HTR-8/SVneo (cell line): ENCODE data around the gene AKIP1.
"Not testable (repeated sequence)": the region's sequence is repeated elsewhere in the genome, so short reads cannot be mapped to it uniquely, and the experiment has no call there.

Source experiments
- DNase-seq: peaks from one replicate; pipeline ENCODE4 v3.0.0; 2011; ENCODE audit warnings: low spot score, mixed read lengths; ENCODE audit not compliant: insufficient read length
- FAIRE-seq: peaks from 2 replicates; lab custom pipeline; 2011; peaks lifted over from hg19 to GRCh38; lab: Jason Lieb, UNC

The AKIP1 gene

DNA sequence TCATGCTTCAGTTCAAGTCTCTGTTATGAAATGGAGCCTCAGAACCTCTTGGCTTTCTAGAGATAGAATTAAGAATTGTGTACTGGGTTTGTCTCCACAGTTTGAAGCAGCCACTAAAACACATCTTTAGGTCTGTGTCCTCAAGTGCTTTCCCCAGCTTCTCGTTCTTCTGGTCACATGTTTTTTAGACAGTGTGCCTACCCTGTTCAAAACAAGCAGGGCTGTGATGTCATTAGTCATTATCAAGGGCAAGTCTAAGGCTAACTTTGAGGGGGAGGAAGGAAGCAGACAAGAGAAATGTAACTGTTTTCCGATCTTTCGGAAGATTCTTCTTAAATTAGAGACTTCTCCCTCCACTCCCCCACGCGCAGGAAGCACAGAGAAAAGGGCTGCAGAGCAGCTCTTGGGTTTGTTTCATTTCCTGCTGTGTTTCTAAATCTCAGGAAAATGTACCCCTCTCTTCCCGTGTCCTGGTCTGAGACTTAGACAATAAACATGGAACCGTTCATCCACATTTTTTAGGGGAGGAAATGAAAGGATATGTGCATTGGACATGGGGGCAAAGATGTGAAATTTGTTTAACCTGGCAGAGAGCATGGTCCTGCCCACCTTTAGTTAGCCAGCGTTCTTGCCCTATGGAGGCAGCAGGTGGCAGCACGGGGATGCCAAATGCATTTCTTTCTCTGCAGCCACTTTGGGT is 3.1 kb downstream of the AKIP1 start:
- no peak for FAIRE-seq

GRCh38 chr11:8914661-8915018 is 3.7 kb downstream of the AKIP1 start:
- peak; percentile 49 for FAIRE-seq
- no peak for DNase-seq

More for the DNA sequence above, 3.1 kb downstream of the AKIP1 start:
- DNase-seq = no peak

- peak; percentile 90 for FAIRE-seq
- DNase-seq = peak; percentile 86
Observed at GRCh38 chr11:8917157-8917825, 6.3 kb downstream of the AKIP1 start.

GRCh38 chr11:8922691-8923090 is 11.7 kb downstream of the AKIP1 start:
- FAIRE-seq (no peak), DNase-seq (no peak)

DNA sequence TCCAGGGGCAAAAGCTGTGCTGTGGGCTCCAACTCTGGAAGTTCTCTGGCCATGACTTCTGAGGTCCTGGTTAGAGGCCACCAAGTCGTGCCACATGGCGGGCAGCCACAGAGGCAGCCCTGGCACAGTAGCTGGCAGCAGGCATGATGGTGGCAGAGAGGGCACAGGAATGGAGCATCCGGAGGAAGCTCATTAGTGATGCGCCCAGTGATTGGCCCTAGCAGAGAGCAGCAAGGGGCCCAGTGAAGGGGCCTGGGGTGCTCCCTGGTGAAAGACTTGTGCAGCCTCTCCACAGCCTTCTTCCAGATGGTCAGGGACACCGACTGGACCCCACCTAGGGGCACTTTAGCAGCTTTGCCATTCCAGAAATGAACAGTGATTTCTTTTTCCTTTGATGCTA is 14.7 kb downstream of the AKIP1 start:
- no peak for FAIRE-seq
- no peak for DNase-seq

- DNase-seq = no peak
- no peak for FAIRE-seq
Observed at GRCh38 chr11:8926236-8926635, 15.2 kb downstream of the AKIP1 start.

GRCh38 chr11:8927233-8927632 is 16.2 kb downstream of the AKIP1 start:
- no peak for DNase-seq
- FAIRE-seq = no peak

DNA sequence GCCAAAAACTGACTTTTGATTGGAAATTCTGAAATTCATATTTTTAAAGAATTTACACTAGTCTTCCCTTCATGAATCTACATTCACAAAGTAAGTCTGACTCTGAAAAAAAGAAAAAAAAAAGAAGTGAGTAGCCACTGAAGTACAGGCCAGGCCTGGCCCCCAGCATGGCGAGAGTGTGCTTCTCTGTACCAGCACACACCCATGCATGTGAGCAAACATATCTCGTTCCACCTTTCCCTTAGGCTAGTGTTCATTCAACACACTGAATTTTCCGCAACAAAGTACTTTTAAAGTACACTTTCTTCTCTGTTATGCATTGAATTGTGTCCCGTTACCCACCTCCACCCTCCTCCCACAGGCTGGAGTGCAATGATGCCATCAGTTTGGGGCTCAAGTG is 17.2 kb downstream of the AKIP1 start:
- DNase-seq (no peak), FAIRE-seq (no peak)

DNA sequence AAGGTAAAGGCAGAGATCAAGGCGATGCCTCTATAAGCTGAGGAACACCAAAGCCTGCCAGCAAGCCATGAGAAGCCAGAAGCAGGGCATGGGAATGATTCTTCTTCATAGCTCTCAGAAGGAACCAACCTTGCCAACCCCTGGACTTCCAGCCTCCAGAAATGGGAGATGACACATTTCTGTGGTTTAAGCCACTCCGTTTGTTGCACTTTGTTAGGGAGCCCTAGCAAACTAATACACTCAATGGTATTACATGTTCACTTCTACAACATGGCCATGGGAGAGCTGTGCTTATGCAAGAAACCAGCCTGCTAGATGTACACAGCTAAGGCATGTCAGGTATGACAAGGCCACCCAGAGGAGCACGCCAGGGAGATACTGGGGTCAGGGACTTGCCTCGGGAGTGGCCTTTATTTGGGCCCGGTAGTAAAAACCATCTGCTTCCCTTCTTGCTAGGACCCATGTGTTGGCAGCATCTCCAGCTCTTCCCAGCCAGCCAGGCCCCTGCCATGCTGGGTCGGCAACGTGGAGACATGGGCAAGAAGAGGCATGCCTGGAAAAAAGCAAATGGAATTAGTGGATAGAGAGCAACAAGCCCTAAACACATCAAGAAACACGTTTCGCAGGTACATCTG is 18.1 kb downstream of the AKIP1 start:
- FAIRE-seq = no peak
- DNase-seq = no peak

DNA sequence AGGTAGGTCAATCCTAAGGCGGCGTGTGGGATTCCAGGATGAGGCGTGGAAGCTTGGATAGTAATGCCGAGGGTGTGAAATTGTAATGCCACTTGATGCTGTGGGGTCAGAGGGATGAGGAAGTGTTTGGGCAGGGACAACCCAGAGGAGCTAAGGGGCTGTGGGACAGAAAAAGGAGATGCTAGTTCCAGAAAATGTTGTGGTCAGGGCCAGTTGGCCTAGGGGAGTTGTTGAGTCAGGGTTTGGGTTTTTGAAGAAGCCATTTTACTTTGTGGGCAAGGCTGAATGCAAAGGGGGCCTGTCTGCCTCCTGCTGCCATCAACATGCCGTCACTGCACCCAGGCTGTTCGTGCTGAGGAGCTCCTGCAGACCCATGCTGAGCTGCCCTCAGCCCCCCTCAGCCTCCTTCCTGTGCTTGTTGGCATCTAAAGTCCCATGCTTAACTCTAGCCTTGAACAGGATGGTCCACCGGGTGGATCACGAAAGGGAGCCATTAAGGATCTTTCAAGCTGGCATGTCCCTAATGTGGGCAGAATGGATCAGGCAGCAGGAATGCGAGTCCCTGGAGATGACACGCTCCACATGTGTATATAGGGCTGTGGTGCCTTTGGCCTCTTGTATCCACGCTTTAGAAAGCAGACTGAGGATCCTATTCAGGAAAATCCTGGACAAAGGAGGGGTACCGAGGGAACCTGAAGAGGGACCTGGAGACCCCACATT is 19.6 kb downstream of the AKIP1 start:
- FAIRE-seq (no peak), DNase-seq (no peak)

GRCh38 chr11:8932564-8933180 is 21.7 kb downstream of the AKIP1 start, which contains the start of gene C11orf16:
TSS of gene C11orf16 (minus strand) at chr11:8932947. CDS start at chr11:8932308, 639 bp downstream.
- FAIRE-seq = no peak

DNA sequence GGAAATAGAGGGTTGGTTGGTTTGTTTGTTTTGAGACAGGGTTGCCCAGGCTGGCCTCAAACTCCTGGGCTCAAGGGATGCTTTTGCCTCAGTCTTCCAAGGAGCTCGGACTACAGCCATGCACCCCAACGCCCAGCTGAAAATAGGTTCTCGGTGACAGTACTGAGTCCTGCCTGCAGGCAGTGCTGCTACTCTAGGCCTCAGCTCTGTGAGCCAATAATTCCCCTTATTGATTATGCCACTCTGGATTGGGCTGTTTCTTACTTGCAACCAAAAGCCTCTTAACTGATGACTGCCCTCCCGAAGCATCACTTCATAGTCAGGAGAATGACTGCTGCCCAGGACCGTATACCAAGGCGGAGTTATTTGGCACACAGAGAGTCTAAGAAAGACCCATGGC is 22.9 kb downstream of the AKIP1 start:
- no peak for DNase-seq
- no peak for FAIRE-seq

More at GRCh38 chr11:8932564-8933180, 21.7 kb downstream of the AKIP1 start, which contains the start of gene C11orf16:
- DNase-seq = no peak

DNA sequence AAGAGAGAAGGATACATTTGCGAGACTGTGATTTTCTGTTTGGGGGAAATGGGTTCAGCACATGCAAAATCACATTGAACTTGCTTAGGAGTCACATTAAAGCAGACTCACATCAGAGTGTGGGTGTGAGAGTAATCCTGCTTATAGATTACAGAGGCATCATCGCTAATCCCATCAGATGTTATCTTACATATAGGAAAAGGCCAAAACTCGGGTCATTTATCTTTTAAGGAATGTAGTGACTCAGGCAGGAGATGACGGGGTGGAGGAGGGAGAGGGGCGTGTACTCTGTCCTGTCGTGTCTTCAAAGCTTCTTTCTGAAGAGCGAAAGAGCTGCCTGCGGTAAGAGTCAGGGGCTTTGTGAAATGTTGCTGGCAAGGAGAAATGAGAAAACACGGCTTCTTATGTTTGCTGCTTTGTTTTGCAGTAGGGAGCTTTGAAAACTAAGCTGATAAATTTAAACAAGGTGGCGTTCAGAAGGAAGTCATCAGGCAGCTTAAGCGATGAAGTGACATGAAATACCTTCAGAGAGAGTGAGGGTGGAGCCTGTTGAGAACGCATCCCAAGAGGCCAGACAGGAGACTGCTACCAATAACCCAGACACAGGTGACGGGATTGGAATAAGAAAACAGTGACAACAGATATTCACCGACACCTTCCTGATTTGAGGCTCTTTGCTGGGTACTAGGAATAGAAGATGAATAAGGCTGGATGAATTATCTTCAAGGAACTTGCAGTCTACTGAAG is 23.9 kb downstream of the AKIP1 start:
- DNase-seq (peak; percentile 72), FAIRE-seq (peak; percentile 74)

- not testable (repeated sequence) for FAIRE-seq, DNase-seq
Observed at GRCh38 chr11:8935789-8936188, 24.8 kb downstream of the AKIP1 start.

- FAIRE-seq = no peak
- DNase-seq = no peak
Observed at GRCh38 chr11:8937159-8937558, 26.2 kb downstream of the AKIP1 start.

DNA sequence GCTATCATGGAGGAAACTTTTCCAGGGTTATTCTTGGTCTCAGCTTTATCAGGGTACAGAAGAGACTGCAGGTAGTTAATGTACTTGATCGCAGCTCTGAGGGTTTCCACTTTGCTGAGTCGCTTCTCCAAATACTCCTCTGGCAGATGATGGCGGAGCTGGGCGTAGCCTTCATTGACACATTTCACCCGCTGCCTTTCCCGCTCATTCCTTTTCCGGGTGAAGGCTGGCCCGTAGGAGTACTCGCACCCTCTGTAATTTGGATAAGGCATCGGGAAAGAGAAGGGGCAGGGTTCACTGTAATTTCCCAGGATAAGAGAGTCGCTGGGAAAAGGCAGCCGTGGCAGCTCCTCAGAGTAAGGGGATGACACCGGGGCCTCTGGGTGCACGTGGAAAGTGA is 26.7 kb downstream of the AKIP1 start:
- DNase-seq = no peak
- no peak for FAIRE-seq

DNA sequence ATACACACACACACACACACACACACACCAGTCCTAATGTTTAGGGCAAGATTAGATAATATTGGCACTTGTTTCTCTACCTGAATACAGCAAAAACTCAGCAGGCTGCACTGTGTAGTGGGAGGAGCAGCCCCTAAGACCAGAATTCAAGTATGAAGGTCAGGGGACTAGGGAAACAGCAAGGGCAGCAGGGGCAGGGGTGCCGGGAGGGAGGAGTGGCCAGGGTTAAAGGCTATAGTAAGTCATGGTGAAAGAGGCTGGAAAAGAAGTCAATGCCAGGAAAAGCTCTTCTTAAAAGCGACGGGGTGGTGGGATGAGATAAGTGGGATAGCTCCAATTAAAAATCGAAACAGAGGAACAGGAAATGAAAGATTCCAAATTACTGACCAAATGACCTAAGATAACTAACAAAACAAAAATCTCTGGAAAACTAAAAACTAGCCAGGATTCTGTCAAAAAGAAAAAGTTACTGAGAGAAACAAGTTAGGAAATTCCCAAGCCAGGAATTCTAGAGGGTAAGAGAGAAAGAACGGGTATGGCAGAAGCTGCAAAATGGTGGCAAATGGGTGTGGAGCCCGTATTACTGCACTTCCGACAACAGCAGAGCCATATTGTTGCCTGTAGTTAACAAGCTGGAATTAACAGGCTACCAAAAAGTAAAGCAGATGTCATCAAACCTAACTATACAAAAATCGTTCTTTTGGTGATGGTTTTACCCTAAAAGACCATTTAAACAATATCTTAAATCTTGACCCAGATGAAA is 30.5 kb downstream of the AKIP1 start:
- FAIRE-seq (no peak), DNase-seq (no peak)

GRCh38 chr11:8942518-8943066 is 31.6 kb downstream of the AKIP1 start, which contains the start of gene ASCL3:
TSS of gene ASCL3 (minus strand) at chr11:8943016. CDS start at chr11:8938161, 4,855 bp downstream.
- DNase-seq (no peak), FAIRE-seq (no peak)
